GM21723 (cell line): ENCODE measurements around the gene CPB2.

Source experiments
- ATAC-seq: cut with Tn5 transposase; IDR thresholded peaks from one replicate; pipeline ENCODE4 v1.9.1; 2021; ENCODE audit warnings: mild to moderate bottlenecking, moderate library complexity; ENCODE audit not compliant: unreplicated experiment

Gene CPB2

DNA sequence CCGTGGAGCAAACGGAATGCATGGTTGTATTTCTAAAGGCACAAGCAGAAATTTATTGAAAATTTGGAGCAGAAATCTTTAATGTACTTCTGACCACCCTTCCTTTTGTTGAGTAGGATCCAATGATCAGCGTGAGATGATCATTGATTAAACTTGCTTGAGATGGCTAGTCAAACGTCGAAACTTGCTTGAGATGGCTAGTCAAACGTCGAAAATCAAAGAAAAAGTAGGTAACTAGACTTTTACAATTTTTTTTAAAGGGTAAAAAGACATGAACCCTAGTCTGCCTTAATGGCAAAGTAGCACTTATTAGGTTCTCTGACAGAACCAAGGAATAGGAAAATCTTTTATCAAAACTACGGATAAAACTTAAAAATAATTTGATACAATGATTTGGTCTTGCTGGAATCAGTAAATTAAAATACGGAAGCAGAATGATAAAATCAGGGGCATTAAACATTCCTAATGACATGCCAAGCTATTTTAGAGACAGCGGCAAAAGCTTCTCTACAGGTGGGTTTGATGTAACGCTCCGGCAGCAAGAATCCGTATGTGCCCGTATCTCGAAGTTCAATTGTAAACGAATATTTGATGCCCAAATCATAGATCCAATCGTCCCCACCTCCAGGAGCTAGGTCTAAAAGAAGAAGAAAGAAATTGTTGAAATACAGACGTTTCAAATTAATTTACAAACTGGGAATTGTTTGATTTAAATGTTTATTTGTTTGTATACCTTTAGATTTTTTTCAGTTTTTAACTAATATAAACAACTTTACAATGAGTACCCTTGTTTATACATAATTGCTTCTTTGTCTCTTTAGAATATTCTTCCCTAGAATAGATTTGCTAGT is 51.4 kb downstream of the CPB2 start:
- ATAC-seq, result no peak

DNA sequence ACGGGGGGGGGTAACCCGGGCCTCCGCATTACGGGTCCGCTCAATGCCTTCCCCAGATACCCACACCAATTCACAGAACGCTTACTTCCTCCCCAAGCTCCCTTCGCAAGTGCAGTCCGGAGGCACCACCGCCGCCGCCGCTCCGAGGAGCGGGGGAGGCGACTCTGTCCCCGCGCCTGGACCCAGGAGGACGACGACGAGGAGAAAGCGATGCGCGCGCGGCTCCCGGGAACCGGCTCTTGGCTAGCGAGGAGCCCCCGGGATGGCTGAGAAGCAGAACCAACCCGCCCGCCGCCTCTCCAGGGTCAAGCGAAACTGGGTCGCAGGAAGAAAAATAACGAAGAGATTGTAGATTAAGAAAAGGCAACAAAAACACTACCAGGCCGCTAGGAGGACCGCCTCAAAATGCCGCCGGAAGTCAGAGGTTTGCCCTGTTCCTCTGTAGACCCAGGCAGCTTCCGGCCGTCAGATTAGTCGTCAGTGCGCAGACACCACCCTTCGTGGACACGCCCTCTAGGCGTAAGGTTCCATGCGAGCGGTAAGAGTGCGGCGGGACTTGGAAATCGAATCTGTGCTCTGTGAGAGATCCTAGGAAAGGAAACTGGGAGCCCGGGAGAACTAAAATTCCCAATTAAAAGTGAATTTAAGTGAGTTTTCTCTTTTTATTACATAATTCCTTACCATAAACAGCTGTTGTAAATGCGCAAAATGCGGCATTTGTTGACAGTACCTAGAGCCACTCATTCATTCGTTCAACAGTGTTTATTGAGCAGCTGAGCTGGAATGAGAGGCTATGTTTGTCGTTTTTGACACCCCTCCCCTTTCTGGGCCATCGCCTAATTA is 52.3 kb downstream of the CPB2 start, which contains the start of gene ZC3H13:
Gene ZC3H13, minus strand, starts transcription at position 428 of the 843 bp plus-strand sequence. CDS start 7,239 bp downstream, outside the sequence.
- peak; percentile 99 for ATAC-seq

DNA sequence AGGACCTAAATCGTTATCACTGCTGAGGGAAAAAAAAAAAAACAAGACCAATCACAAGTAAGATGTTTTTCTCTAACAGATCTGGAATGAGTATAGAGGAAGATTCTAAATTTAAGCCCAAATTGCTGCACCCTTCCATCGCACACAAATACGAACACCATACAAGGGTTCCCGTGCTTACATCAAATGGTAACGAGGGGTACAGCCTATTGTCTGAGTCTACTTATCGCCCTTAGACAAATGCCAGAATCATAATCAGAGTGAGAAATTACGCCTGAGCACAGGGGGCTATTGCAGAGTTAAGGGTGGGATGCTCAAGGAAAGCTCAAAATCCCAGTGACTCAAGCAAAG is 52.9 kb downstream of the CPB2 start:
- ATAC-seq, result peak; percentile 10

DNA sequence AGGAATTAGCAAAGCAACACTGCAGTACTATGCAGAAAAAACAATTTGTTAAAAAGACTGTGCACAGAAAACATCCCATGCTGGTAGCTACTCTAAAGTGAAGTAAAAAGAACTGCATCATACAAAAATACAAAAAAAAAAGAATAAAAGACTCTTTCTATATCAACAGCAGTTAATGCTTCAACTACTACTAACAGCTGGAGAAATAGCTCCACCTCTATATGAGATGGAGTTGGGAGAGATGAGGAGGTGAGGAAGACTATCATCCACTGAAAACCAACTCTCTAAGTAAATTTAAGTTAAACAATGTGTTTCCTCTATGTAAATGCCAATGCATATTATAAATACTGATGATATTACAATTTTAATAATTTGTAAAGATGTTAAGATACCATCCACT is 54.1 kb downstream of the CPB2 start:
- no peak for ATAC-seq

DNA sequence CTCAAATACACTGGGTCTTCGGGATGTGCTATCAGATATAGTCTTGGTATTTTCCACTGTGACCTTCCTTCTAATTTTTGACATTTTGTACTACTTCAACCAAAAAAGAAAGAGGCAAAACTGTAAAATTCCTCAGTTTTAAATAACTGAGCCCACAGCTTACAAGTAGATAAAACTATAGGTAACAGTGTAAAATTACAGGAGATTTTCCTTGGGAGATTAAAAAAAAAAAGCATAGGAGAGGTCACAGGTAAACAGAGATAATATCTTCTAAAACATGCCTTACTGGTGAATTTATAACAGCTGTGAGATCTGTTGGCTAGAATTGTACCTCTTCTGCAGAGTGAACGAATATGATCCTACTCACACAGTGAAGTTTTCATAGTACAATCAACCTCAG is 59.4 kb downstream of the CPB2 start:
- ATAC-seq, result no peak

DNA sequence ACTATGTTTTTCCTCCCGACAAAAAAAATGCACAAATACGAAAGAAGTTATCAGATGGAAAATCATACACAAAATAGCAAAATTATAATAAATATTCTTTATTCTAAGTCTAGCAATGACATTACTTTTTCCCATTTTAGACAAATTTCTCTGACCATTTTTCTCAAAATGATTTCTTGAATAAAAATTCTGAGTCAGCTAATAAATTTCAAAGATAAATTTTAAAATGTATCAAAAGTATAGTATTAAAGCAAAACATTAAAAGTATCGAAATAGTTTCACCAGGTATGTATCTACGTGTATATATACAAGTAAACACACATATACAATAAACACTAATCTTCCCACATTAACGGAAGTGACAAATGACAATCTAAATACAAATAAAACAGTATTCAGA is 61.2 kb downstream of the CPB2 start:
- no peak for ATAC-seq

DNA sequence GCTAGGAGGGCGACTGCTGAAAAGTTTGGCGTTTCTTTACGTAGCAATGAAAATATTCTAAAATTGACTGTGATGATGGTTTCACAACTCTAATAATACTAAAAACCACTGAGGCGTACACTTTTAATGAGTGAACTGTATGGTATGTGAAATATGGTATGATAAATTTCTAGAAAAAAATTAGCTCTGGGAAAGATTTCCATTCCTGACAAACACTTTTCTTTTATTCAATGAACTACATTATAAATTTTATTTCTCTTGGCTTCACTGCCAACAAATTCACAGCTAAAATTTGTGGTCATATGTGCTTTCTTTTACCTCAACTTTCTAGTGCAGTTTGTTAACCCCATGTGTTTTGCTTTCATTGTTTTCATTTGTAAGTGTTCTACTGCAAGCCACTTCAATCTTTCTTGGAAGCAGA is 63.4 kb downstream of the CPB2 start:
- ATAC-seq, result no peak

DNA sequence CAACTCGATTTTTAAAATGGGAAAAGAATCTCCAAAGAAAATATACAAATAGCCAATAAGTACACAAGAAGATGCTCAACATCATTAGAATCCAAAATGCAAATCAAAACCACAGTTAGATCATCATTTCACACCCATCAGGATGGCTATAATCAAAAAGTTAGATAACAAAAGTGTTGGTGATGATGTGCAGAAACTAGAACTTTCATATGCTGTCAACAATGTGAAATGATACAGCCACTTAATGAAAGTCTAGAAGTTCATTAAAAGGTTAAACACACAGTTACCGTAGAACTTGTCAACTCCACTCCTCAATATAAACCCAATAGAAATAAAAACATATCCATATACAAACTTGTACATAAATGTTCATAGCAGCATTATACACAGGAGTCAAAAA is 64.1 kb downstream of the CPB2 start:
- no peak for ATAC-seq

DNA sequence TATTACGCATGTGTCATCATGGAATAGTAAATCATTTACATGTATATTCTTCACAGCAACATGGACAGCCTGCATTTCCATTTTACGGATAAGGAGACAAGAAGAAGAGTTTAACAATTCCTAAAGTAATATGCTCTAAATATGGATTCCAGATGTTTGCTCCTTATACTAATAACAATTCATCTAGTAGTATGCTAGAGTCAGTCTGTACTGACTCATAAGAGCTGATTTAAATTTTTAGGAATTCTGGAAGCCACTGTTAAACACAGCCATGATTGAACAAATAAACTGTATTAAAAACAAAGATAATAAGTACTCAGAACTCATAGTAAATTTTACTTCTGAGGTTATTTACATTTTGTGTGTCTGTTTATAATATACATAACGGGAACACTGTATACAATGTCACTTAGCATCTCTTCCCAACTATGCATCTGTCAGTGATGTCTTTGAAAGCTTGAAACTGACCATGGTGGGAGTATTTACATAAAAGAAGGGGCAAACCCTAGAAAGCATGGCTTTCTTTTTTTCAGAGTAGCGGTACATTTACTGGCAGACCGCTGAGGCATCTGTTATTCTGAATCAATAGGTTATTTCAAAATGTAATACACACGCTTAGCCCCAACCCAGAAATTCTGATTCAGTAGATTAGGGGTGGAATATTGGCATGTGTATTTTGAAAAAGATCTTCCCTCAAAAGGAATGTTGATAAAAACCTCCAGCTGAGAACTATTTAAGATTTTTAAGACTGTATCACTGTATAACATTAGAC is 65.2 kb downstream of the CPB2 start:
- no peak for ATAC-seq

DNA sequence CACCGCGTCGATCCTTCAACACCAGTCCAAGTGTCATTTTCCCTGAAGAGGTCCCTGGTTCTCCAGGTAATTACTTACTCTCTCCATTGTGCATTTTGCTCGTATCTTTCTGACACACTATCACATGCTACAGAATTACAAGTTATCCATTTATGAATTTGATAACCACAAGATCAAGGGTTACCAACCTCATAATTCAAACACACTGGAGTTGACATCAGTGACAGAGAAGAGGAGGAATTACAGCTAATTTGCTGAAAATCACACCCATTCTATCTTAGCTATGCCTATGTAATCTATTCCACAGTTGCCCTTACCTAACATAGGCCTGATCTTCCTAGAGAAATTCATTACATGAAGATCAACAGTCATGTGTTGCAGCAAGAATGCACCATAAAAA is 66.5 kb downstream of the CPB2 start:
- no peak for ATAC-seq

DNA sequence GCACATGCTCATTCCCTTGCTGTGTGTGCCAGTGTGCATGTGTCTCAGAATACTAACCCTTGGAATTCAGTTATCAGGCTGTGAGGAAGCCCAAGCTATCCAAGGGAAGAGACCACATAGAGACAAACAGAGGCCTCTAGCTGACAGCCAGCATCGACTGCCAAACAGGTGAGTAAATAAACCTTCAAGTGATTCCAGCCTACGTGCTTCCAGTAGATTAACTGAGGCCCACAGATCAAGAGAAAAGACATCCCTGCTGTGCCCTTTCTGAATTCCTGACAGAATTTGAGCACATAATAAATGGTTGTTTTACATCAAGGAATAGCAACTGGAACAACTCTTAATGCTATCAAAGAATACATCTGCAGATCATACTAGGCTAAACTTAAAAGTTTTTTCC is 69.8 kb downstream of the CPB2 start:
- ATAC-seq, result no peak

DNA sequence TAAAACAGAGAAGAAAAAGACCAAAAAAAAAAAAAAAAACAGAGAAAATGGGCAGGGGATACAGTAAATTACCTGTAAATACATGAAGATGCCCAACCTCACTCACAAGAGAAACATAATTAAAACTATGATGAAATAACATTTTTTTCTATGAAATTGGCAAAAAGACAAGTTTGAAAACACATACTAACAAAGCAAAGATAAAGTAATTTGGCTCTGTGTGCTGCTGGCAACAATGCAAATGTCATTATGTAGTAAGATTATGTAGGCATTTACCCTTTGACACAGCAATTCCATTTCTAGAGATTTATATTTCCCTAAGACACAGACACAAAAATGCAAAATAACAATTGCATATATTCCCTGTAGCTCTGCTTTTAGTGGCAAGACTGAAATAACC is 72.5 kb downstream of the CPB2 start:
- ATAC-seq, result no peak

DNA sequence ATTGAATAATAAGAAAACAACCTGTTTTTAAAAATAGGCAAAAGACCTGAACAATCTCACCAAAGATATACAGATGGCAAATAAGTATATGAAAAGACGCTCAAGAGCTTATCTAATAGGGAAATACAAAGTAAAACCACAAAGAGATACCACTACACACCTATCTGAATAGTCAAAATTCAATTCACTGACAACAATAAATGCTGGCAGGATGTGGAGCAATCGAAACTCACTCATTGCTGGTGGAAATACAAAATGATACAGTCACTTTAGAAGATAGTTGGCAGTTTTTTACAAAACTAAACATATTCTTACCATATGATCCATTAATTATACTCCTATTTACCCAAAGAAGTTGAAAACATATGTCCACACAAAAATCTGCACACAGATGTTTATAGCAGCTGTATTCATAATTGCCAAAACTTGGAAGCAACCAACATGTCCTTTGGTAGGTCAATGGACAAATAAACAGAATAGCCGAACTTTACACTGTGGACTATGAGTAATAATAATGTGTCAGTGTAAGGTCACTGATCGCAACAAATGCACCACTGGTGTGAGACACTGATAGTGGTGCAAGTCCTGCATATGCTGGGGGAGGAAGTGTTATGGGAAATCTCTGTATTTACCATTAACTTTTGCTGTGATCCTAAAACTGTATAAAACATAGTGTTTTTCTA is 73.1 kb downstream of the CPB2 start:
- ATAC-seq, result no peak

DNA sequence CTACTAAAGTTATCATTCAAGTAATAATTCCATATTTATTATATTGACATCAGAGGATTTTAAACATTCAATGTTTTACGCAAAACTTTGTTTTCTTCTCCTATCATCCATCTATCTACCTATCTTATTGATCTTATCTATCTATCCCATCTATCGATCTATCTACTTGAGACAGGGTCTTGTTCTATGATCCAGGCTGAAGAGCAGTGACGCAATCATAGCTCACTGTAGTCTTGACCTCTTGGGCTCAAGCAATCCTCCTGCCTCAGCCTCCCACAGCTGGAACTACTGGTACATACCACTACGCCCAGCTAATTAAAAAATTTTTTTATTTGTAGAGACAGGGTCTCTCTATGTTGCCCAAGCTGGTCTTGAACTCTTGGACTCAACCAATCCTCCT is 79.7 kb downstream of the CPB2 start:
- no peak for ATAC-seq

DNA sequence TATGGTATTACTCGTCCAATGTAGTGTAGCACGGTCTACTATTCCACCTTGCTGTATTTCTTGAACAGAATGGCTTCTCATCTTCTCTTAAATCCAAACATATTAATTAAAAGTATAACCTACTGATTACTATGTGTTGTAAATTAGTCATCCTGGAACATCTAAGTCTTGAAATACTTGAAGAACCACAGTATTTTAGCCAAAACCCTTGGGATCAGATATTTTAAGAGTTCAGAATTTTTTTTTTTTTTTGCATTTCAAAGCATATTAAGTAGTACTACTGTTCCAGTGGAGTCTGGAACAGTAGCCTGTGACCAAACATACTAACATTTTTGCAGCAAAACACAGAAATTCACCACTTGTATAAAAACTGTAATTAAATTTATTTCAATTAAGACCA is 82.4 kb downstream of the CPB2 start:
- no peak for ATAC-seq

DNA sequence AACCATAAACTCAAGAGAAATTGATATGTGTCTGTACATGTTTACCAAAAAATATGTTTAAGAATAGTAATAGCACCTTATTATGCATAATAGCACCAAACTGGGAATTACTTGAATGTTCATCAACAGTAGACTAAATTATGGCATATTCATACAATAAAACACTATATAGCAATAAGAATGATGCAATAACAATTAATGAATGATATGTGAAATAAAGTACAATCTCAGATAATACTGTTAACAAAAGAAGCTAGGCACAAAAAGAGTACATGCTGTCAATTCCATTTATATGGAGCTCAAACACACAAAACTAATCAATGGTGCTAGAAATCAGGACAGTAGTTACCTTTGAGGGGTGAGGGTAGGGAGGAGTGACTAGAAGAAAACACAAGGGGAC is 88.6 kb downstream of the CPB2 start:
- no peak for ATAC-seq

DNA sequence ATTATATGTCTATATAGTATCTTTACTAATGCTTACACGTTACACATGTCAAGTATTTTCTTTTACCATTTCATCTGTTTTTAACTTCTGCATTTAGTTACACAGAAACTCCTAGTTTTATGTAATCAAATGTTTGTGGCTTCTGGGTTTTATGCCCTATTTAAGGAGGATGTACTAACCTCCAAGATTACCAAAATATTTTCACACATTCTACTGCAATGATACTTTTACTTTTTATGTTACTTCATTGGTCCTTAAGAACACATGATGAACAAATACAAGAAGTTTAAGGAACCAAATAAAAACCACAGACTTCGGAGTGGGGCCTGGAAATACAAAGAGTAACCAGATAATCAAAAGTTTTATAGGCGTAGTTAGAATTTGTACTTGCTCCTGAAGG is 89.5 kb downstream of the CPB2 start:
- no peak for ATAC-seq

DNA sequence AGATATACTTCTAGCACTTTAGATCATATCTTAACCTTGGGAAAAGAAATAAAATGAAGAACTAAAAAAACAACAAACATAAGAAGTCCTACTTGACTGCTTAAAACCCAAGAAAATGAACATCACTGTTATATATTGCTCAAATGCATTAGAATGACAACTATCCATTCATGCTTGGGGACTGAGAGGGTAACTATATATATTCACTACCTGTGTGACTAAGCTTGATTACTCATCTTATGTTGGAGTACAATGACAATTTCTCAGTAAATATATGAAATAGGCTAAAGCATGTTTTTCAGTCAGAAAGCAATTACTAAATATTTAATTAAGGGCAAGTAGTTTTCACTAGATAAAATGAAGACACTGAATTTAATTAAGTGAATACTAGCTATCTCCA is 92.4 kb downstream of the CPB2 start:
- ATAC-seq, result no peak

DNA sequence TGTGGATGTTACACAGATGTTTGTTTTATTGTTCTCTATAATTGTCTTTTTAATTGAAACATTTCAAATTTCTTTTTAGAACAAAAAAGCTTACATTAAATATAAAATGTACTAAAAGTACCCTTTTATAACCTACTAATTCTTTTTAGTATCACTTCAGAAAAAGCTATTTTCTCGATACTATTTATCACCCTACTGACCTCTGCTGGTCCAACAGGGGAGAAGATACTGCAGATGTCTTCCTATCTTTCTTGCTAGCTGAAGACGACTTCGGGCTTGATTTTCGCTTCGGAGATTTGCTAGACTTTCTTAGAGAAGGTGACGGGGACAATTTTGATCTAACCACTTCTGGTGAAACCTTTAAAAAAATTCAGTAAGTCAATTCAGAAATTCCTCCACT is 94.7 kb downstream of the CPB2 start:
- ATAC-seq, result no peak

DNA sequence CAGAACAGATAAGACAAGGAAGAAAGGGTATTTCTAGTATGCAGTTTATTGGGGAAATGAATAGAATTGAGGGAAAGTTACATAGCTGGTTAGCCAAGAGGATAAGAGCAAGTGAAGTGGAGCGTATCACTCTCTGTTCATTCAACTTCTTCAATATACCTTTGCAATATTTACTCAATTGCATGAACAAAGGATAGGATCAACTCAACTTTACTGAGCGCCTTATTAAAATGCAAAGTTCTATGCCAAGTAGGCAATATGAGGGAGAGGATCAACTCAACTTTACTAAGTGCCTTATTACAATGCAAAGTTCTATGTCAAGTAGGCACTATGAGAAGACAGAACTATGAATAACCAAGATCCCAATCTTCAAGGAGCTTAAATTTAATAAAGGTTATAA is 96.2 kb downstream of the CPB2 start:
- no peak for ATAC-seq
